Chondrocyte (in vitro differentiated cells): Measurements from ENCODE around the gene RIPPLY3. TPM values are rescaled to one million over a fixed set of nuclear protein-coding genes. Genes with fewer than 3 reads are reported as not detected.

Source experiments
- DNase-seq: peaks from one replicate; pipeline ENCODE4 v3.0.0; 2021; ENCODE audit warnings: mixed read lengths, low spot score
- H3K27ac Mint-ChIP-seq: one replicate; pipeline ENCODE4 v1.8.0; 2021; ENCODE audit warnings: mild to moderate bottlenecking, moderate library complexity, mixed read lengths; ENCODE audit not compliant: unreplicated experiment
- H3K27me3 Mint-ChIP-seq: 2 replicates; pipeline ENCODE4 v1.8.0; 2021; ENCODE audit warnings: low read depth, mixed read lengths
- H3K36me3 Mint-ChIP-seq: 2 replicates; pipeline ENCODE4 v1.8.0; 2021; ENCODE audit warnings: low read depth, mixed read lengths
- H3K4me1 Mint-ChIP-seq: 2 replicates; pipeline ENCODE4 v1.8.0; 2021; ENCODE audit warnings: low read depth, mild to moderate bottlenecking, mixed read lengths
- H3K4me3 Mint-ChIP-seq: one replicate; pipeline ENCODE4 v1.8.0; 2021; ENCODE audit warnings: mild to moderate bottlenecking, moderate library complexity, mixed read lengths; ENCODE audit not compliant: unreplicated experiment
- H3K9me3 Mint-ChIP-seq: 2 replicates; pipeline ENCODE4 v1.8.0; 2021; ENCODE audit warnings: low read depth, mixed read lengths
- total RNA-seq: library from RNA; stranded (reverse); gene quantifications from 3 replicates; pipeline ENCODE4 v1.2.1, GENCODE V29; 2021
- TF ChIP-seq, protein P1 (sequence below): fragments of 200-600 bp; sonication (generic); IDR thresholded peaks from 2 replicates; pipeline ENCODE4 v1.5.0; 2021; ENCODE audit warnings: antibody characterized with exemption, mild to moderate bottlenecking, moderate library complexity

RIPPLY3 gene
- total RNA-seq, 1 donor from 2014 or later, result 0.37 TPM

DNA sequence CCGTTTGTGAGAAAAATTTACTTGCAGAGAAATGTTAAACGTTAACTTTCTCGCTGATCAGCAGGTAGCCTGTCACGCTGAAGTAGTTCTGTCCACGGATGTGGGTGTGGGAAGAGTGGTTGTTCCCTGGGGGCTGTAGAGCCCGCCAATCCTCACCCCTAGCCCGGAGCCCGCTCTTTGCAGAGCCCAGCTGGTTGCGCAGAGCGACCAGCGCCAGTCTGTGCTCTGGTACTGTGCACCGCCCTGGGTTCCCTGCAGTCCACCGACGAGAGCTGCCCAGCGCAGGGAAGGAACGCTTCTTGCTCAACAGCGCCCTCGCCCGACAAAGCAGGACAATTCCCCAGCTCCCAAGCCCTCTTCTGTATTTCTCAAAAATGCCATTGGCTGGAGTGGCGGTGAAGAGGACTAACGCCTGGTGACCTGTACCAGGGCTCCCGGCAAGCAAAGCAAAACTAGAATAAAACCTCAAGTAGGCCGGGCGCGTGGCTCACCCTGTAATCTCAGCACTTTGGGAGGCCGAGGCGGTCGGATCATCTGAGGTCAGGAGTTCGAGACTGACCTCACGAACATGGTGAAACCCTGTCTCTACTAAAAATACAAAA is 3.3 kb downstream of the RIPPLY3 start:
- H3K9me3 Mint-ChIP-seq, result no peaks in the 10 kb centered on the region
- H3K27ac Mint-ChIP-seq, result no peak overlapping the region
- no peaks in the 10 kb centered on the region for H3K27me3 Mint-ChIP-seq

DNA sequence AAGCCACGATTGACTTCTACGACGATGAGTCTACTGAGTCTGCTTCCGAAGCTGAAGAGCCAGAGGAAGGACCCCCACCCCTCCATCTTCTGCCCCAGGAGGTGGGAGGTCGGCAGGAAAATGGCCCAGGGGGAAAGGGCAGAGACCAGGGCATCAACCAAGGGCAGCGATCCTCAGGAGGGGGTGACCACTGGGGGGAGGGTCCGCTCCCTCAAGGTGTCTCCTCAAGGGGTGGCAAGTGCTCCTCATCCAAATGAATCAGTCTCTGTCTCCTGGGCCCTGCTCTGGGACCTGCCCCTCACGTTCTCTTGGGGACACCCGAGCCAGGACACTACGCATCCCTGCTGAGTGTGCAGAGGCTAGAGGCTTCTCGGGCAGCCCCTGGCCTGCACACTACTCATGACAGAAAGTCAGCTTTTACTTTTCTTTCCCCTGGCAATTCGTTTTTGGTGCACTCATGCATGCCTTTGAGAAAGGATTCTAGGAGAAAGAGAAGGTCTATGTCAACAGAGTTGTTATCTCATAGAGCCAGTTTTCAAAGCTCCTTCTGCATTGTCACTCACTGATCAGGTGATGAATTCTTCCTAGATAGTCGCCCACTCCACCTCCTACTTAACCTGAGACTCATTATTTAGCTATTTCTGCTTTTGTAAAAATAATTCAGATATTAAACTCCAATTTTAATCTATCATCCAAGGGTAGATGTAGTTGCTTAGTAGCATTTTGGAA is 11.6 kb downstream of the RIPPLY3 start:
- TF ChIP-seq, protein P1, sequence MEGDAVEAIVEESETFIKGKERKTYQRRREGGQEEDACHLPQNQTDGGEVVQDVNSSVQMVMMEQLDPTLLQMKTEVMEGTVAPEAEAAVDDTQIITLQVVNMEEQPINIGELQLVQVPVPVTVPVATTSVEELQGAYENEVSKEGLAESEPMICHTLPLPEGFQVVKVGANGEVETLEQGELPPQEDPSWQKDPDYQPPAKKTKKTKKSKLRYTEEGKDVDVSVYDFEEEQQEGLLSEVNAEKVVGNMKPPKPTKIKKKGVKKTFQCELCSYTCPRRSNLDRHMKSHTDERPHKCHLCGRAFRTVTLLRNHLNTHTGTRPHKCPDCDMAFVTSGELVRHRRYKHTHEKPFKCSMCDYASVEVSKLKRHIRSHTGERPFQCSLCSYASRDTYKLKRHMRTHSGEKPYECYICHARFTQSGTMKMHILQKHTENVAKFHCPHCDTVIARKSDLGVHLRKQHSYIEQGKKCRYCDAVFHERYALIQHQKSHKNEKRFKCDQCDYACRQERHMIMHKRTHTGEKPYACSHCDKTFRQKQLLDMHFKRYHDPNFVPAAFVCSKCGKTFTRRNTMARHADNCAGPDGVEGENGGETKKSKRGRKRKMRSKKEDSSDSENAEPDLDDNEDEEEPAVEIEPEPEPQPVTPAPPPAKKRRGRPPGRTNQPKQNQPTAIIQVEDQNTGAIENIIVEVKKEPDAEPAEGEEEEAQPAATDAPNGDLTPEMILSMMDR, result no peak
- Mint-ChIP-seq H3K4me1 (no peaks in the 10 kb centered on the region), H3K27ac (no peak overlapping the region), H3K36me3 (no peaks in the 10 kb centered on the region), H3K4me3 (no peak overlapping the region), H3K27me3 (no peaks in the 10 kb centered on the region), H3K9me3 (no peaks in the 10 kb centered on the region)
- no peak for DNase-seq

More for the DNA sequence above, 3.3 kb downstream of the RIPPLY3 start:
- no peak for DNase-seq
- TF ChIP-seq, protein P1, result peak; percentile 91
- Mint-ChIP-seq H3K4me1 (peaks cover 7% of the 10 kb centered on the region), H3K36me3 (no peaks in the 10 kb centered on the region), H3K4me3 (peak overlapping the region; percentile 63)

DNA sequence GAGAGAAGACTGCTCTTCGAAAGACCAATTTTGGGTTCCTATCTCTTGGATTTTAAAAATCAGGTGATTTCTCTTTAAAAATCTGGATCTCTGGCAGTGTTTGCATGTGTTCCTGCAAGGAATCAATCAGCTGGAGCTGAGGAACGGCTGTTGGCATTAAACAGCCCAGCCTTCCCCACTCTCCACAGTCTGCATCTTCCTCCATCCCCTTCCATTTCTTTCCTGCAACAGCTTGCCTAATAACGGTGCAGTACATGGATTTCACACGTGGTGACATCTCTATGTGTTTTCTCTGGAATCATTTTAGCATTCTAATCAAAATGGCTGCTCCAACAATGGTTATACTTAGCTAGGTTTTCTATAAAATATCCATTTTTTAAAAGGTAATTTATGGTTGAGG is 20.0 kb downstream of the RIPPLY3 start:
- Mint-ChIP-seq H3K36me3 (no peaks in the 10 kb centered on the region), H3K27me3 (peaks cover 3% of the 10 kb centered on the region), H3K27ac (no peak overlapping the region), H3K9me3 (no peaks in the 10 kb centered on the region), H3K4me3 (no peak overlapping the region), H3K4me1 (no peaks in the 10 kb centered on the region)
- TF ChIP-seq, protein P1, result no peak
- no peak for DNase-seq

DNA sequence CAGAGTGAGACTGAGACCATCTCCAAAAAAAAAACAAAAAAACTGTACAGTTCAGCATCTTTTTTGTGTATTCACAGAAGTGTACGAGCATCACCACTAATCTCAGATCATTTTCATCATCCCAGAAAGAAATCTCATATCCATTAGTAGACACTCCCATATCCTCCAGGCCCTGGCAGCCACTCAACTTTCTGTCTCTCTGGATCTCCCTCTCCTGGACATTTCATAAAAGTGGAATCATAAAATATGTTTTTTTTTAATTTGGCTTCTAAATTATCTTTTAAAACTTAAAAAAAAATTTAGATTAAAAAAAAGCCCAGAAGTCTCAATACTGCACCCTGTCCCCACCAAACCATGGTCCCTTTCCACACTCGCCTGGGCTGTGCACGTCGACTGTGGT is 22.1 kb downstream of the RIPPLY3 start:
- Mint-ChIP-seq H3K4me1 (peaks cover 5% of the 10 kb centered on the region), H3K36me3 (no peaks in the 10 kb centered on the region), H3K27ac (no peak overlapping the region), H3K9me3 (no peaks in the 10 kb centered on the region), H3K4me3 (no peak overlapping the region), H3K27me3 (peaks cover 3% of the 10 kb centered on the region)
- TF ChIP-seq, protein P1, result peak; percentile 62
- DNase-seq, result no peak

DNA sequence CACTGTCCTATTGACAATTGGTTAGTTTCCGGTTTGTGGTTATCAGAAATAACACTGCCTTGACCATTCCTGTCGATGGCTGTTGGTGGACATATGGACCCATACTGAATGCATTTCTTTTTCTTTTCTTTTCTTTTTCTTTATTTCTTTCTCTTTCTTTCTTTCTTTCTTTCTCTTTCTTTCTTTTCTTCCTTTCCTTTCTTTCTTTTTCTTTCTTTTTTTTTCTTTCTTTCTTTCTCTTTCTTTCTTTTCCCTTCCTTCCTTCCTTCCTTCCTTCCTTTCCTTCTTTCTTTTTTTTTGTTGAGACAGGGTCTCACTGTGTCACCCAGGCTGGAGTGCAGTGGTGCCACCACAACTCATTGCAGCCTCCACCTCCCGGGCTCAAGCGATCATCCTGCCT is 24.4 kb downstream of the RIPPLY3 start:
- Mint-ChIP-seq H3K27ac (no peak overlapping the region), H3K36me3 (no peaks in the 10 kb centered on the region), H3K4me1 (peaks cover 5% of the 10 kb centered on the region), H3K27me3 (peaks cover 3% of the 10 kb centered on the region), H3K4me3 (no peak overlapping the region), H3K9me3 (no peaks in the 10 kb centered on the region)
- TF ChIP-seq, protein P1, result no peak
- DNase-seq, result no peak
